Peyer's patch (tissue), 4 donors: ENCODE data around the gene BCAN.

Experiments used
- POLR2A ChIP-seq, 2 donors: fragments of 450-650 bp; IDR thresholded peaks; one replicate each; pipeline ENCODE4 v1.5.1; 2017; ENCODE audit warnings: antibody characterized with exemption in 2 of 2, mild to moderate bottlenecking in 2 of 2, moderate library complexity in 2 of 2
- TF ChIP-seq, protein P1 (sequence below), 6 experiments: fragments of 450-650 bp in 4 of 6; fragments of 200-600 bp in 2 of 6; sonication (generic) in 1 of 6; IDR thresholded peaks; one replicate each; pipeline ENCODE4 v1.5.1; 2017 to 2019; ENCODE audit warnings: antibody characterized with exemption in 6 of 6, mild to moderate bottlenecking in 3 of 6, moderate library complexity in 1 of 6

DNA sequence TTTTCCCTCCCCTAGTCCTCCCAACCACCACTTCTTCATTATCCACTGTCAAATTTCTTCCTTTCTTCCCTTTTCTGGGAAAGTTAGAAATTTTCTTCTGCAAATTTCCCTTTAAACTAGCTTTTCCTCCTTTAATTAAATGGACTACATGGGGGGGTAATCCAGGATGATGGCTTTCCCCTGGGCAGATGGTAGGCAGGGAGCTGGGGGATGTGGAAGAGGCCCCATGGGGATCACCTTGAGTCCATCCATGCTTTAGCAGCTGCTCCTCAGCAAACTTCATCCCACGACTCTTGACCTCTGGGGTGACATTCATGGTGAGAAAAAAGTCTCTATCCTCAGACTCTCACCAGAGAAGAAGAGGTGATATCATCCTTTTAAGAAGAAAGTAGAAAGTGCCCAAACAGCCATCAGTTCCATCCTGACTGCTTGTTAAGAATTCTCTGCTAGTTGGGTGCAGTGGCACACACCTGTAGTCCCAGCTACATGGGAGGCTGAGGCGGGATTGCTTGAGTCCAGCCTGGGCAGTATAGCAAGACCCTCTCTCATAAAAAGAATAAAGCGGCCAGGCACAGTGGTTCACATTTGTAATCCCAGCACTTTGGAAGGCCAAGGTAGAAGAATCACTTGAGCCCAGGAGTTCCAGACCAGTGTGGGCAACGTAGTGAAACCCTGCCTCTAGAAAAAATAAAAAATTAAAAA is 43.0 kb upstream of the BCAN start:
- TF ChIP-seq, protein P1, sequence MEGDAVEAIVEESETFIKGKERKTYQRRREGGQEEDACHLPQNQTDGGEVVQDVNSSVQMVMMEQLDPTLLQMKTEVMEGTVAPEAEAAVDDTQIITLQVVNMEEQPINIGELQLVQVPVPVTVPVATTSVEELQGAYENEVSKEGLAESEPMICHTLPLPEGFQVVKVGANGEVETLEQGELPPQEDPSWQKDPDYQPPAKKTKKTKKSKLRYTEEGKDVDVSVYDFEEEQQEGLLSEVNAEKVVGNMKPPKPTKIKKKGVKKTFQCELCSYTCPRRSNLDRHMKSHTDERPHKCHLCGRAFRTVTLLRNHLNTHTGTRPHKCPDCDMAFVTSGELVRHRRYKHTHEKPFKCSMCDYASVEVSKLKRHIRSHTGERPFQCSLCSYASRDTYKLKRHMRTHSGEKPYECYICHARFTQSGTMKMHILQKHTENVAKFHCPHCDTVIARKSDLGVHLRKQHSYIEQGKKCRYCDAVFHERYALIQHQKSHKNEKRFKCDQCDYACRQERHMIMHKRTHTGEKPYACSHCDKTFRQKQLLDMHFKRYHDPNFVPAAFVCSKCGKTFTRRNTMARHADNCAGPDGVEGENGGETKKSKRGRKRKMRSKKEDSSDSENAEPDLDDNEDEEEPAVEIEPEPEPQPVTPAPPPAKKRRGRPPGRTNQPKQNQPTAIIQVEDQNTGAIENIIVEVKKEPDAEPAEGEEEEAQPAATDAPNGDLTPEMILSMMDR (IDR thresholded peaks at IDR 0.05), result no peak
- TF ChIP-seq POLR2A (IDR thresholded peaks at IDR 0.05), result no peak
